Endodermal cell (in vitro differentiated cells): ENCODE data around the gene CPZ. TPM values are rescaled to one million over a fixed set of nuclear protein-coding genes. Genes with fewer than 3 reads are reported as not detected.
A peak's percentile ranks its signal among the peaks of the same experiment; 100 is the strongest.

Source experiments
- DNase-seq: peaks from one replicate; pipeline ENCODE4 v3.0.0-alpha.2; 2017
- H3K27ac ChIP-seq: 2 replicates; pipeline ENCODE4 v1.5.1; 2013; ENCODE audit warnings: mild to moderate bottlenecking, low read depth, low read length, moderate library complexity
- H3K27me3 ChIP-seq: 2 replicates; pipeline ENCODE4 v1.6.1; 2013; ENCODE audit warnings: mild to moderate bottlenecking, low read length, moderate library complexity; ENCODE audit not compliant: insufficient read depth, control insufficient read depth, poor library complexity, severe bottlenecking
- H3K36me3 ChIP-seq: 2 replicates; pipeline ENCODE4 v1.7.0; 2013; ENCODE audit warnings: mild to moderate bottlenecking, low read length, moderate library complexity; ENCODE audit not compliant: control insufficient read depth, insufficient read depth
- H3K4me1 ChIP-seq: one replicate; pipeline ENCODE4 v1.7.0; 2013; ENCODE audit warnings: low read length; ENCODE audit not compliant: control insufficient read depth, insufficient read depth
- H3K4me3 ChIP-seq: 2 replicates; pipeline ENCODE4 v1.5.1; 2013; ENCODE audit warnings: mild to moderate bottlenecking, low read length, moderate library complexity
- H3K9ac ChIP-seq: 2 replicates; pipeline ENCODE4 v1.6.1; 2013; ENCODE audit warnings: mild to moderate bottlenecking, low read length, moderate library complexity; ENCODE audit not compliant: poor library complexity, severe bottlenecking; ENCODE audit errors: extremely low read depth
- H3K9me3 ChIP-seq: 2 replicates; pipeline ENCODE4 v1.6.1; 2013; ENCODE audit warnings: mild to moderate bottlenecking, low read length, moderate library complexity; ENCODE audit not compliant: control insufficient read depth
- H3K27ac Mint-ChIP-seq: 2 replicates; pipeline ENCODE4 v1.8.0; 2020; ENCODE audit warnings: mixed read lengths
- H3K27me3 Mint-ChIP-seq: 2 replicates; pipeline ENCODE4 v1.8.0; 2021; ENCODE audit warnings: mild to moderate bottlenecking, mixed read lengths; ENCODE audit not compliant: insufficient read depth
- H3K36me3 Mint-ChIP-seq: 2 replicates; pipeline ENCODE4 v1.8.0; 2020; ENCODE audit warnings: low read depth, mixed read lengths
- H3K4me1 Mint-ChIP-seq: 2 replicates; pipeline ENCODE4 v1.8.0; 2020; ENCODE audit warnings: mixed read lengths
- H3K4me3 Mint-ChIP-seq: 2 replicates; pipeline ENCODE4 v1.8.0; 2020; ENCODE audit warnings: mild to moderate bottlenecking, moderate library complexity, mixed read lengths
- H3K9me3 Mint-ChIP-seq: 2 replicates; pipeline ENCODE4 v1.8.0; 2020; ENCODE audit warnings: mild to moderate bottlenecking, mixed read lengths
- WGBS, 2 experiments: methylation state at CpG; one replicate each; pipeline versions ENCODE4 v1.1.5 to v1.1.7; 2013; ENCODE audit warnings: missing lambda C conversion rate in 2 of 2, mixed read lengths in 1 of 2; ENCODE audit not compliant: insufficient coverage in 1 of 2, insufficient read length in 1 of 2; 5-methylcytosine and 5-hydroxymethylcytosine counted together
- total RNA-seq, 2 donors: library from RNA; stranded (reverse); fragmentation: NEBNext Ultra II Directional in 1 of 2; extraction: Animal tissue kit (Norgen Biotek cat#: 25700) in 1 of 2; gene quantifications; 2 replicates in 1 of 2; 3 replicates in 1 of 2; pipeline ENCODE4 v1.2.1, GENCODE V29; 2021
- TF ChIP-seq, protein P1 (sequence below): fragments of 200-600 bp; sonication (generic); conservative IDR thresholded peaks from 2 replicates; pipeline ENCODE4 v1.5.0; 2021; ENCODE audit warnings: antibody characterized with exemption, mild to moderate bottlenecking

CPZ gene
- total RNA-seq, 2 donors from 2014 or later, result 23.9 to 33.6 TPM

DNA sequence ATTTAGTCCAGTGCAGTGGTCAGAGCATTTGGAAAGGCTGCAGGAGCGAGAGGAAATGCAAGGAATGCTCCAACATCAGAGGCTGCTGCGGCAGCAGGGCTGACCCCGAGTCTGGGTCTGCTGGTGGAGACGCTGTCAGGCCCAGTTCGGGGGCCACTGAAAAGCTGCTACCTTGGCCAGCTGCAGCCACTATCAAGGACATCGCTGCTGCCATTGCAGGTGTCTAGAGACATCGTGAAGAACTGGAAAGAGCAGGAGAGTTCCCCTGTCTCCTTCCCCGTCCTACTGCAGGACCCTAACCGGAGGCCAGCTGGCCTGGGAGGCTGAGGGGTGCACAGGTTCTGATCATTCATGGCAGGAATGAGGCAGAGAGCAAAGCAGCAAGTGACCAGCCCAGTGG, 41.9 kb upstream of the CPZ start:
- 91 to 94% methylated on average over 6 to 9 of the region's 9 CpGs for WGBS, 2 experiments
- peak; percentile 43 for DNase-seq
- no peak overlapping the region for H3K4me3 Mint-ChIP-seq

DNA sequence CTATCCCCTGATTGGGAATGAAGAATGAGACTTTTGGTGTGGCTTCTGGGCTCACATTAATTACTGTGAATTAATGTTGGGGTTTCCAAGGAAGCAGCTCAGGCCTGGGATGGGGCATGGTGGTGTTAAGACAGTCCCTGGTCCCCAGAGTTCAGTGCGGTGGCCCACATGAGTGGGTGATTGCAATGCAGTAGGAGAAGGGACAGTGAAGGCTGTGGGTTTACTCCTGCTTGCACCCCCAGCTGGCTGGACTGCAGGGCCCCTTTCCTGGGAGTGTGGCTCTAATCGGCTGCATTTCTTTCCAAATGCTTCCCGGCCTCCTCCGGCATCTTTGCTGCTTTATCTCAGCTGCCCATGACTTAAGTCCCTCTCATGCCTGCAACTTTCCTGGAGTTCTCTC, 40.5 kb upstream of the CPZ start:
- H3K4me3 ChIP-seq, result no peak overlapping the region
- H3K36me3 ChIP-seq, result no peaks in the 10 kb centered on the region
- WGBS, 2 experiments, result 92 to 95% methylated on average over 2 to 4 of the region's 4 CpGs
- no peaks in the 10 kb centered on the region for H3K9me3 ChIP-seq
- H3K9ac ChIP-seq, result no peak overlapping the region
- peaks cover 9% of the 10 kb centered on the region for H3K4me1 ChIP-seq
- H3K27ac ChIP-seq, result no peak overlapping the region
- Mint-ChIP-seq H3K27ac (no peak overlapping the region), H3K4me3 (no peak overlapping the region), H3K36me3 (no peaks in the 10 kb centered on the region), H3K27me3 (no peaks in the 10 kb centered on the region), H3K9me3 (no peaks in the 10 kb centered on the region), H3K4me1 (peaks cover 17% of the 10 kb centered on the region)
- H3K27me3 ChIP-seq, result no peaks in the 10 kb centered on the region
- TF ChIP-seq, protein P1, sequence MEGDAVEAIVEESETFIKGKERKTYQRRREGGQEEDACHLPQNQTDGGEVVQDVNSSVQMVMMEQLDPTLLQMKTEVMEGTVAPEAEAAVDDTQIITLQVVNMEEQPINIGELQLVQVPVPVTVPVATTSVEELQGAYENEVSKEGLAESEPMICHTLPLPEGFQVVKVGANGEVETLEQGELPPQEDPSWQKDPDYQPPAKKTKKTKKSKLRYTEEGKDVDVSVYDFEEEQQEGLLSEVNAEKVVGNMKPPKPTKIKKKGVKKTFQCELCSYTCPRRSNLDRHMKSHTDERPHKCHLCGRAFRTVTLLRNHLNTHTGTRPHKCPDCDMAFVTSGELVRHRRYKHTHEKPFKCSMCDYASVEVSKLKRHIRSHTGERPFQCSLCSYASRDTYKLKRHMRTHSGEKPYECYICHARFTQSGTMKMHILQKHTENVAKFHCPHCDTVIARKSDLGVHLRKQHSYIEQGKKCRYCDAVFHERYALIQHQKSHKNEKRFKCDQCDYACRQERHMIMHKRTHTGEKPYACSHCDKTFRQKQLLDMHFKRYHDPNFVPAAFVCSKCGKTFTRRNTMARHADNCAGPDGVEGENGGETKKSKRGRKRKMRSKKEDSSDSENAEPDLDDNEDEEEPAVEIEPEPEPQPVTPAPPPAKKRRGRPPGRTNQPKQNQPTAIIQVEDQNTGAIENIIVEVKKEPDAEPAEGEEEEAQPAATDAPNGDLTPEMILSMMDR, result no peak
- peak; percentile 40 for DNase-seq

More for the DNA sequence above, 41.9 kb upstream of the CPZ start:
- H3K4me3 ChIP-seq, result no peak overlapping the region
- no peak overlapping the region for H3K27ac ChIP-seq
- no peaks in the 10 kb centered on the region for H3K27me3 Mint-ChIP-seq
- peaks cover 10% of the 10 kb centered on the region for H3K4me1 ChIP-seq
- H3K27me3 ChIP-seq, result no peaks in the 10 kb centered on the region
- TF ChIP-seq, protein P1, result no peak
- H3K36me3 Mint-ChIP-seq, result no peaks in the 10 kb centered on the region
- H3K27ac Mint-ChIP-seq, result no peak overlapping the region
- H3K9me3 Mint-ChIP-seq, result no peaks in the 10 kb centered on the region
- H3K4me1 Mint-ChIP-seq, result peaks cover 15% of the 10 kb centered on the region
- no peaks in the 10 kb centered on the region for H3K9me3 ChIP-seq
- H3K36me3 ChIP-seq, result no peaks in the 10 kb centered on the region
- H3K9ac ChIP-seq, result no peak overlapping the region

DNA sequence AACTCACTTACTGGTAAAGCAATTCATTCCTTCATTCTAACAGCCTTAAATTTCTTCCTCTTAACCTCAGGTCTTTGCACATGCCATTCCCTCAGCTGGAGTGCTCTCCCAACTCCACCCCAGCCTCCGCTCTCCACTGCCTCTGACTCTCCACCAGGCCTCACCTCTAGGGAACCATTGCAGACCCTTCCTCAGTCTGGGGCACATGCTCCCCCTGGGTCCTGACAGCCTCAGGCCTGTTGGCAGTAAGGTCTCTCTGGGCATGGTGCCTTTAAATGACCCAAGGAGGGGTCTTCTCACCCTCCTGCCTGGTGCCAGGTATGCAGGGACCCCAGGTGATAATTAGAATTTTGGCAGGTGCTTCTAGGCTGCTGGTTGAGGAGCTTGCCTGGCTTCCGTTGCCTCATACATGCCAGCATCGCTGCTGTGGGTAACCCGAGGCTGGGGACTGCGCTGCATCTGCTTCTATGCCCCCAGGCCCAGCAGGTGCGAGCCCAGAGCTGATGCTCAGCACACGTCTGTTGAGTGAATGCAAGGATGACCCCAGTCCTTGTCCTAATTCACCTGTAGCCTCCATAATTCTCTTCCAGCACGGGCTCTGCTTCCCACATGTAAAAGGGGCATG, 39.9 kb upstream of the CPZ start:
- H3K27ac Mint-ChIP-seq, result no peak overlapping the region
- no peaks in the 10 kb centered on the region for H3K9me3 ChIP-seq
- DNase-seq, result peak; percentile 38
- 78 to 80% methylated on average over 6 to 8 of the region's 8 CpGs for WGBS, 2 experiments
- H3K36me3 ChIP-seq, result no peaks in the 10 kb centered on the region
- H3K4me3 ChIP-seq, result no peak overlapping the region
- H3K27me3 ChIP-seq, result no peaks in the 10 kb centered on the region
- H3K36me3 Mint-ChIP-seq, result no peaks in the 10 kb centered on the region
- H3K4me3 Mint-ChIP-seq, result no peak overlapping the region
- no peak overlapping the region for H3K9ac ChIP-seq
- H3K4me1 ChIP-seq, result peaks cover 9% of the 10 kb centered on the region
- peaks cover 17% of the 10 kb centered on the region for H3K4me1 Mint-ChIP-seq
- H3K27me3 Mint-ChIP-seq, result no peaks in the 10 kb centered on the region
- no peak overlapping the region for H3K27ac ChIP-seq
- TF ChIP-seq, protein P1, result no peak
- no peaks in the 10 kb centered on the region for H3K9me3 Mint-ChIP-seq
